ENCODE measurements around the gene TSPAN14. TPM values are rescaled to one million over a fixed set of nuclear protein-coding genes. Genes with fewer than 3 reads are reported as not detected.

The TSPAN14 gene
- total and polyA plus RNA-seq, 2 donors (not counting 1 experiment from before 2014, with no cell fraction given): 12.1 to 50.0 TPM

GRCh38 chr10:80520661-80521470 is 66.8 kb downstream of the TSPAN14 start:
- H3K4me2 ChIP-seq (ENCODE audit: extremely low read depth, insufficient read depth, low read length): no peak overlapping the region
- H3K27ac ChIP-seq (ENCODE audit: insufficient read depth, low read length): no peak overlapping the region
- H3K4me1 ChIP-seq (ENCODE audit: control insufficient read depth, extremely low read depth, insufficient read depth, low read length): peaks cover 3% of the 10 kb centered on the region
- no peaks in the 10 kb centered on the region for H3K79me2 ChIP-seq (ENCODE audit: control insufficient read depth, insufficient read depth, low read length)
- no peak overlapping the region for H3K4me3 ChIP-seq (replicated peaks in 1 of 4; ENCODE audit: control extremely low read depth in 1 of 4, insufficient read depth in 1 of 4, low read depth in 3 of 4, low read length in 4 of 4)
- H3K9me3 ChIP-seq (ENCODE audit: control insufficient read depth, insufficient read depth, low read depth, low read length): no peaks in the 10 kb centered on the region
- no peaks in the 10 kb centered on the region for H4K20me1 ChIP-seq (ENCODE audit: control insufficient read depth, extremely low read depth, insufficient read depth, low read length)
- DNase-seq (ENCODE audit: low read depth in 2 of 2): no peak
- peaks cover 5% of the 10 kb centered on the region for H3K36me3 ChIP-seq (ENCODE audit: control insufficient read depth, insufficient read depth, low read length)
- TF ChIP-seq CTCF (conservative IDR thresholded peaks at IDR 0.05 in 1 of 2, IDR thresholded peaks at IDR 0.05 in 1 of 2; ENCODE audit: low read depth in 1 of 2, low read length in 2 of 2) (no peak), EZH2 (IDR thresholded peaks at IDR 0.05; ENCODE audit: low read length, missing control alignments) (no peak)
- H3K9ac ChIP-seq (ENCODE audit: insufficient read depth, low read length): no peak overlapping the region
- no peak overlapping the region for H2AFZ ChIP-seq (ENCODE audit: low read length)
- H3K27me3 ChIP-seq (ENCODE audit: control insufficient read depth, insufficient read depth, low read length): no peaks in the 10 kb centered on the region

GRCh38 chr10:80522756-80523363 is 68.8 kb downstream of the TSPAN14 start:
- Histone ChIP-seq H3K4me1 (ENCODE audit: control insufficient read depth, extremely low read depth, insufficient read depth, low read length) (no peaks in the 10 kb centered on the region), H3K4me2 (ENCODE audit: extremely low read depth, insufficient read depth, low read length) (no peak overlapping the region), H3K9me3 (ENCODE audit: control insufficient read depth, insufficient read depth, low read depth, low read length) (no peaks in the 10 kb centered on the region), H2AFZ (ENCODE audit: low read length) (no peak overlapping the region), H4K20me1 (ENCODE audit: control insufficient read depth, extremely low read depth, insufficient read depth, low read length) (no peaks in the 10 kb centered on the region), H3K27me3 (ENCODE audit: control insufficient read depth, insufficient read depth, low read length) (no peaks in the 10 kb centered on the region), H3K36me3 (ENCODE audit: control insufficient read depth, insufficient read depth, low read length) (peaks cover 5% of the 10 kb centered on the region), H3K9ac (ENCODE audit: insufficient read depth, low read length) (no peak overlapping the region), H3K4me3 (replicated peaks in 1 of 4; ENCODE audit: control extremely low read depth in 1 of 4, insufficient read depth in 1 of 4, low read depth in 3 of 4, low read length in 4 of 4) (no peak overlapping the region), H3K27ac (ENCODE audit: insufficient read depth, low read length) (no peak overlapping the region), H3K79me2 (ENCODE audit: control insufficient read depth, insufficient read depth, low read length) (no peaks in the 10 kb centered on the region)
- DNase-seq (ENCODE audit: low read depth in 2 of 2): no peak
- no peak for TF ChIP-seq CTCF (conservative IDR thresholded peaks at IDR 0.05 in 1 of 2, IDR thresholded peaks at IDR 0.05 in 1 of 2; ENCODE audit: low read depth in 1 of 2, low read length in 2 of 2)
- no peak for TF ChIP-seq EZH2 (IDR thresholded peaks at IDR 0.05; ENCODE audit: low read length, missing control alignments)

- no peak for TF ChIP-seq CTCF (conservative IDR thresholded peaks at IDR 0.05 in 1 of 2, IDR thresholded peaks at IDR 0.05 in 1 of 2; ENCODE audit: low read depth in 1 of 2, low read length in 2 of 2)
- TF ChIP-seq EZH2 (IDR thresholded peaks at IDR 0.05; ENCODE audit: low read length, missing control alignments): no peak
- H4K20me1 ChIP-seq (ENCODE audit: control insufficient read depth, extremely low read depth, insufficient read depth, low read length): no peaks in the 10 kb centered on the region
- H3K4me2 ChIP-seq (ENCODE audit: extremely low read depth, insufficient read depth, low read length): no peak overlapping the region
- H3K4me1 ChIP-seq (ENCODE audit: control insufficient read depth, extremely low read depth, insufficient read depth, low read length): no peaks in the 10 kb centered on the region
- no peaks in the 10 kb centered on the region for H3K9me3 ChIP-seq (ENCODE audit: control insufficient read depth, insufficient read depth, low read depth, low read length)
- H3K9ac ChIP-seq (ENCODE audit: insufficient read depth, low read length): no peak overlapping the region
- no peaks in the 10 kb centered on the region for H3K27me3 ChIP-seq (ENCODE audit: control insufficient read depth, insufficient read depth, low read length)
- no peak for DNase-seq (ENCODE audit: low read depth in 2 of 2)
- peaks cover 2% of the 10 kb centered on the region for H3K36me3 ChIP-seq (ENCODE audit: control insufficient read depth, insufficient read depth, low read length)
- H2AFZ ChIP-seq (ENCODE audit: low read length): no peak overlapping the region
- no peak overlapping the region for H3K4me3 ChIP-seq (replicated peaks in 1 of 4; ENCODE audit: control extremely low read depth in 1 of 4, insufficient read depth in 1 of 4, low read depth in 3 of 4, low read length in 4 of 4)
- no peak overlapping the region for H3K27ac ChIP-seq (ENCODE audit: insufficient read depth, low read length)
- no peaks in the 10 kb centered on the region for H3K79me2 ChIP-seq (ENCODE audit: control insufficient read depth, insufficient read depth, low read length)
Measured at GRCh38 chr10:80523773-80524172, 69.7 kb downstream of the TSPAN14 start.
